Endothelial cell of umbilical vein (primary cell): Measurements from ENCODE around the gene OLFML2B. TPM values are rescaled to one million over a fixed set of nuclear protein-coding genes. Genes with fewer than 3 reads are reported as not detected.

Experiments used
- BruUV-seq: library from RNA; stranded (reverse); fragments of 400-500 nt; replicated peaks from 2 replicates; lab custom pipeline; 2021; lab: Mats Ljungman, UMichigan
- CTCF ChIA-PET: fragments of 300-600, 350-600 bp; sonication (Branson Sonifier 250); formaldehyde crosslinking; loops from one replicate; lab custom pipeline; 2021; ENCODE audit warnings: antibody characterized with exemption, inconsistent platforms; lab: Charles Lee
- POLR2A ChIA-PET: fragments of 300-600, 350-600 bp; sonication (Branson Sonifier 250); formaldehyde crosslinking; loops from one replicate; lab custom pipeline; 2021; ENCODE audit warnings: antibody characterized with exemption, inconsistent platforms; lab: Charles Lee
- DNase-seq: peaks from one replicate; pipeline ENCODE4 v3.0.0-alpha.2; 2011; ENCODE audit warnings: low read depth, low spot score
- FAIRE-seq: peaks from 2 replicates; lab custom pipeline; 2011; peaks lifted over from hg19 to GRCh38; lab: Jason Lieb, UNC
- H2AFZ ChIP-seq: 2 replicates; pipeline ENCODE4 v1.6.0; 2012; ENCODE audit warnings: low read depth, low read length, control low read depth, inconsistent platforms
- H3K27ac ChIP-seq: 2 replicates; pipeline ENCODE4 v1.5.1; 2011; ENCODE audit warnings: low read depth, mild to moderate bottlenecking, control low read depth, low read length, moderate library complexity; ENCODE audit not compliant: insufficient read depth
- H3K27me3 ChIP-seq, 2 experiments: 2 replicates each; pipeline versions ENCODE4 v1.6.0 to v1.6.1; 2011; ENCODE audit warnings: low read length in 2 of 2, mixed read lengths in 1 of 2; ENCODE audit not compliant: control insufficient read depth in 2 of 2, insufficient read depth in 2 of 2
- H3K36me3 ChIP-seq, 2 experiments: 2 replicates in 1 of 2; 3 replicates in 1 of 2; pipeline ENCODE4 v1.5.1; 2011; ENCODE audit warnings: low read length in 2 of 2, mild to moderate bottlenecking in 1 of 2, moderate library complexity in 1 of 2; ENCODE audit not compliant: control insufficient read depth in 2 of 2, insufficient read depth in 2 of 2; ENCODE audit errors: extremely low read depth in 1 of 2
- H3K4me1 ChIP-seq: 3 replicates; pipeline ENCODE4 v1.5.1; 2011; ENCODE audit warnings: mild to moderate bottlenecking, low read length; ENCODE audit not compliant: control insufficient read depth, insufficient read depth; ENCODE audit errors: extremely low read depth
- H3K4me2 ChIP-seq: 2 replicates; pipeline ENCODE4 v1.6.1; 2011; ENCODE audit warnings: low read length, control low read depth, mixed read lengths; ENCODE audit not compliant: insufficient read depth
- H3K4me3 ChIP-seq, 3 experiments: fragments of 200-600 bp in 1 of 3; sonication (generic), shearing (Covaris generic) in 1 of 3; replicated peaks in 1 of 3; 2 replicates each; pipeline ENCODE4 v1.5.1; 2011 to 2016; ENCODE audit warnings: control low read depth in 3 of 3, low read length in 3 of 3, mild to moderate bottlenecking in 2 of 3, inconsistent platforms in 1 of 3, low read depth in 1 of 3, moderate library complexity in 1 of 3; ENCODE audit not compliant: insufficient read depth in 1 of 3
- H3K79me2 ChIP-seq: 2 replicates; pipeline ENCODE4 v1.6.0; 2012; ENCODE audit warnings: low read length, inconsistent platforms; ENCODE audit not compliant: control insufficient read depth, insufficient read depth
- H3K9ac ChIP-seq: replicated peaks from 2 replicates; pipeline ENCODE3; 2011; ENCODE audit warnings: low read length, control low read depth; ENCODE audit not compliant: insufficient read depth; ENCODE audit errors: extremely low read depth
- H3K9me1 ChIP-seq: replicated peaks from 3 replicates; pipeline ENCODE4 v1.6.0; 2011; ENCODE audit warnings: mild to moderate bottlenecking, low read length; ENCODE audit not compliant: control insufficient read depth, insufficient read depth; ENCODE audit errors: extremely low read depth
- H3K9me3 ChIP-seq: replicated peaks from 2 replicates; pipeline ENCODE4 v1.5.1; 2012; ENCODE audit warnings: low read length, inconsistent platforms; ENCODE audit not compliant: control insufficient read depth, insufficient read depth
- H4K20me1 ChIP-seq: replicated peaks from 2 replicates; pipeline ENCODE3; 2011; ENCODE audit warnings: mild to moderate bottlenecking, low read length; ENCODE audit not compliant: control insufficient read depth, insufficient read depth; ENCODE audit errors: extremely low read depth
- CTCF ChIP-seq, 2 donors: IDR thresholded peaks; 1 replicate in 1 of 2; 2 replicates in 1 of 2; pipeline ENCODE4 v1.5.1; 2011; ENCODE audit warnings: low read length in 2 of 2, mild to moderate bottlenecking in 2 of 2, moderate library complexity in 2 of 2, control low read depth in 1 of 2, inconsistent platforms in 1 of 2, low read depth in 1 of 2; ENCODE audit not compliant: insufficient read depth in 1 of 2; ENCODE audit errors: extremely low read depth in 1 of 2
- EZH2 ChIP-seq: IDR thresholded peaks from 2 replicates; pipeline ENCODE4 v1.6.1; 2012; ENCODE audit warnings: borderline replicate concordance, low read depth, mild to moderate bottlenecking, moderate library complexity, low read length, inconsistent platforms; ENCODE audit not compliant: severe bottlenecking
- FOS ChIP-seq: IDR thresholded peaks from 2 replicates; pipeline ENCODE4 v1.6.1; 2011; ENCODE audit warnings: mild to moderate bottlenecking, low read length, moderate library complexity, borderline replicate concordance; ENCODE audit not compliant: insufficient read depth
- GATA2 ChIP-seq: IDR thresholded peaks from 2 replicates; pipeline ENCODE4 v1.7.0; 2011; ENCODE audit warnings: low read depth, mild to moderate bottlenecking, moderate library complexity, mixed read lengths, low read length; ENCODE audit not compliant: insufficient read length, insufficient read depth
- JUN ChIP-seq: IDR thresholded peaks from 2 replicates; pipeline ENCODE4 v1.6.1; 2011; ENCODE audit warnings: borderline replicate concordance, low read depth; ENCODE audit not compliant: insufficient read length, insufficient read depth
- MYC ChIP-seq: IDR thresholded peaks from one replicate; pipeline ENCODE4 v1.6.1; 2011; ENCODE audit warnings: mild to moderate bottlenecking, low read depth, low read length
- POLR2A ChIP-seq: IDR thresholded peaks from 2 replicates; pipeline ENCODE4 v1.6.1; 2012; ENCODE audit warnings: low read depth, mild to moderate bottlenecking, control low read depth, low read length
- POLR2AphosphoS5 ChIP-seq: IDR thresholded peaks from 2 replicates; pipeline ENCODE4 v1.6.1; 2012; ENCODE audit warnings: low read depth, mild to moderate bottlenecking, control low read depth, low read length, moderate library complexity; ENCODE audit not compliant: insufficient read depth
- dilution Hi-C: fragments of 300-500 bp; cut with MboI; formaldehyde crosslinking; loops from one replicate; pipeline ENCODE4 v1.15.0; 2019; ENCODE audit warnings: low sequenced_read_pairs; ENCODE audit not compliant: extremely low pct_ligation_motif_present
- intact Hi-C: fragments of 100-400 bp; cut with micrococcal nuclease; formaldehyde crosslinking; loops from one replicate; pipeline ENCODE4 v1.10.0; 2022
- polyA plus RNA-seq, 4 experiments: library from polyadenylated mRNA; depleted of rRNA in 3 of 4; stranded (reverse) in 3 of 4; unstranded in 1 of 4; fragments of >200 nt; gene quantifications; 2 replicates each; pipeline versions ENCODE4 v1.2.1 to v1.2.3, GENCODE V29; 2011 to 2012; ENCODE audit warnings: missing spikeins in 1 of 4
- total RNA-seq: library from RNA; stranded (reverse); gene quantifications from 2 replicates; pipeline ENCODE4 v1.2.3, GENCODE V29; 2021
- TF ChIP-seq, protein P1 (sequence below): IDR thresholded peaks from 2 replicates; pipeline ENCODE4 v1.6.1; 2011; ENCODE audit not compliant: insufficient read depth, insufficient read length

OLFML2B gene
- total and polyA plus RNA-seq, 2 donors (not counting 3 experiments of a cell fraction or from before 2014, with no cell fraction given) = 0.58 to 0.62 TPM

- Histone ChIP-seq H3K9ac (no peak overlapping the region), H3K4me1 (no peaks in the 10 kb centered on the region)
- intact Hi-C loops = no loop called here
These were observed 71.0 kb downstream of the OLFML2B start for GRCh38 chr1:161952607-161953172.

More at GRCh38 chr1:161952607-161953172, 71.0 kb downstream of the OLFML2B start:
- ChIA-PET CTCF (interaction anchor here (0.8 to 1.4 kb wide), 7 partner anchors 9 to 160 kb away, joined by 3 to 7 read pairs (median 4); partner anchors contain the start of gene OLFML2B), POLR2A (no interaction called here)
- BruUV-seq = no TSS peak
- Histone ChIP-seq H3K79me2 (no peaks in the 10 kb centered on the region), H4K20me1 (no peaks in the 10 kb centered on the region), H3K4me3 (no peak overlapping the region), H3K9me3 (no peaks in the 10 kb centered on the region), H3K27ac (no peak overlapping the region), H3K27me3 (no peaks in the 10 kb centered on the region), H2AFZ (no peak overlapping the region), H3K36me3 (no peaks in the 10 kb centered on the region), H3K4me2 (no peak overlapping the region), H3K9me1 (no peaks in the 10 kb centered on the region)
- no peak for FAIRE-seq
- DNase-seq = no peak
- TF ChIP-seq POLR2A (no peak), CTCF (IDR thresholded peaks at IDR 0.05; ENCODE audit: extremely low read depth in 1 of 2, insufficient read depth in 1 of 2, low read depth in 1 of 2, low read length in 2 of 2) (no peak), JUN (no peak), FOS (no peak), GATA2 (no peak), POLR2AphosphoS5 (no peak), EZH2 (no peak), MYC (no peak)
- TF ChIP-seq, protein P1, sequence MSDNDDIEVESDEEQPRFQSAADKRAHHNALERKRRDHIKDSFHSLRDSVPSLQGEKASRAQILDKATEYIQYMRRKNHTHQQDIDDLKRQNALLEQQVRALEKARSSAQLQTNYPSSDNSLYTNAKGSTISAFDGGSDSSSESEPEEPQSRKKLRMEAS = no peak
- dilution Hi-C loops = no loop called here
